GM18498 (cell line): Measurements from ENCODE around the gene C5AR1.
A peak's percentile ranks its signal among the peaks of the same experiment; 100 is the strongest.
"Not testable (repeated sequence)": the region's sequence is repeated elsewhere in the genome, so short reads cannot be mapped to it uniquely, and the experiment has no call there.

Experiments used
- ATAC-seq: cut with Tn5 transposase; IDR thresholded peaks from one replicate; pipeline ENCODE4 v1.9.1; 2021; ENCODE audit warnings: mild to moderate bottlenecking, moderate library complexity; ENCODE audit not compliant: unreplicated experiment

C5AR1 gene

GRCh38 chr19:47309608-47310007 lies at the start of gene C5AR1:
Gene C5AR1 (plus strand): TSS chr19:47309861. CDS start chr19:47309896, 35 bp downstream.
- ATAC-seq = no peak

GRCh38 chr19:47260476-47260875 lies 49.2 kb upstream of the C5AR1 start:
- ATAC-seq = no peak

GRCh38 chr19:47261946-47262793 lies 47.5 kb upstream of the C5AR1 start:
- peak; percentile 66 for ATAC-seq

GRCh38 chr19:47264629-47265028 lies 45.0 kb upstream of the C5AR1 start:
- ATAC-seq = no peak

GRCh38 chr19:47266401-47266941 lies 43.2 kb upstream of the C5AR1 start:
- no peak for ATAC-seq

- ATAC-seq = no peak
These were observed 42.3 kb upstream of the C5AR1 start for GRCh38 chr19:47267350-47267759.

GRCh38 chr19:47268028-47268427 lies 41.6 kb upstream of the C5AR1 start:
- ATAC-seq = no peak

GRCh38 chr19:47269596-47269995 lies 40.1 kb upstream of the C5AR1 start:
- ATAC-seq = no peak

- no peak for ATAC-seq
These were observed 39.3 kb upstream of the C5AR1 start for GRCh38 chr19:47270408-47270807.

GRCh38 chr19:47271949-47272348 lies 37.7 kb upstream of the C5AR1 start:
- ATAC-seq = no peak

GRCh38 chr19:47272448-47273312 lies 37.0 kb upstream of the C5AR1 start:
- no peak for ATAC-seq

GRCh38 chr19:47273313-47274070 lies 36.2 kb upstream of the C5AR1 start:
- ATAC-seq = peak; percentile 63

GRCh38 chr19:47274071-47274890 lies 35.4 kb upstream of the C5AR1 start, which contains the start of gene INAFM1:
Gene INAFM1 (plus strand): TSS chr19:47274885. CDS start chr19:47274920, 35 bp downstream.
- peak; percentile 67 for ATAC-seq

- peak; percentile 37 for ATAC-seq
These were observed 34.5 kb upstream of the C5AR1 start for GRCh38 chr19:47274891-47275761.

- ATAC-seq = no peak
These were observed 33.7 kb upstream of the C5AR1 start for GRCh38 chr19:47275791-47276461.

GRCh38 chr19:47276513-47276912 lies 33.1 kb upstream of the C5AR1 start:
- not testable (repeated sequence) for ATAC-seq

- no peak for ATAC-seq
These were observed 29.4 kb upstream of the C5AR1 start for GRCh38 chr19:47280183-47280797.
